ENCODE results near the gene PLVAP.

The PLVAP gene

GRCh38 chr19:17376935-17377600 lies at the start of gene PLVAP:
Gene PLVAP, minus strand, starts transcription at chr19:17377342. Its CDS starts 54 bp downstream, at chr19:17377288.
- no peak for DNase-seq (ENCODE audit: low spot score)

GRCh38 chr19:17424743-17425365 lies 47.7 kb upstream of the PLVAP start:
- DNase-seq (ENCODE audit: low spot score), result peak; percentile 92

- DNase-seq (ENCODE audit: low spot score), result no peak
These were observed 46.5 kb upstream of the PLVAP start for GRCh38 chr19:17423429-17424208.

GRCh38 chr19:17421942-17422341 lies 44.8 kb upstream of the PLVAP start:
- DNase-seq (ENCODE audit: low spot score), result no peak

- DNase-seq (ENCODE audit: low spot score), result peak; percentile 72
These were observed 43.4 kb upstream of the PLVAP start for GRCh38 chr19:17420475-17420924.

- DNase-seq (ENCODE audit: low spot score), result peak; percentile 99
These were observed 42.7 kb upstream of the PLVAP start, which contains the start of gene MVB12A for GRCh38 chr19:17419621-17420474. Gene MVB12A, plus strand, starts transcription at chr19:17420047. Its CDS starts 89 bp downstream, at chr19:17420136.

GRCh38 chr19:17419154-17419620 lies 42.0 kb upstream of the PLVAP start:
- no peak for DNase-seq (ENCODE audit: low spot score)

- DNase-seq (ENCODE audit: low spot score), result no peak
These were observed 41.6 kb upstream of the PLVAP start for GRCh38 chr19:17418710-17419109.

- DNase-seq (ENCODE audit: low spot score), result no peak
These were observed 38.0 kb upstream of the PLVAP start for GRCh38 chr19:17415121-17415520.

- no peak for DNase-seq (ENCODE audit: low spot score)
These were observed 37.0 kb upstream of the PLVAP start for GRCh38 chr19:17414097-17414496.

- no peak for DNase-seq (ENCODE audit: low spot score)
These were observed 34.7 kb upstream of the PLVAP start for GRCh38 chr19:17411801-17412200.

GRCh38 chr19:17409990-17410389 lies 32.8 kb upstream of the PLVAP start:
- DNase-seq (ENCODE audit: low spot score), result no peak

GRCh38 chr19:17406887-17407196 lies 29.7 kb upstream of the PLVAP start:
- DNase-seq (ENCODE audit: low spot score), result no peak

GRCh38 chr19:17406046-17406886 lies 29.1 kb upstream of the PLVAP start:
- no peak for DNase-seq (ENCODE audit: low spot score)

GRCh38 chr19:17405250-17406045 lies 28.3 kb upstream of the PLVAP start, which contains the start of gene BST2:
Gene BST2, minus strand, starts transcription at chr19:17405630. Its CDS starts 55 bp downstream, at chr19:17405575.
- no peak for DNase-seq (ENCODE audit: low spot score)

- DNase-seq (ENCODE audit: low spot score), result no peak
These were observed 27.6 kb upstream of the PLVAP start for GRCh38 chr19:17404621-17405249.

- DNase-seq (ENCODE audit: low spot score), result no peak
These were observed 26.9 kb upstream of the PLVAP start for GRCh38 chr19:17404015-17404414.

- DNase-seq (ENCODE audit: low spot score), result peak; percentile 90
These were observed 26.1 kb upstream of the PLVAP start for GRCh38 chr19:17402982-17403855.

- DNase-seq (ENCODE audit: low spot score), result no peak
These were observed 24.5 kb upstream of the PLVAP start for GRCh38 chr19:17401628-17402027.
